Urinary bladder (tissue), 4 donors: Measurements from ENCODE around the gene VKORC1L1. TPM values are rescaled to one million over a fixed set of nuclear protein-coding genes. Genes with fewer than 3 reads are reported as not detected.
"Not testable (repeated sequence)": the region's sequence is repeated elsewhere in the genome, so short reads cannot be mapped to it uniquely, and the experiment has no call there.

Experiments
- DNase-seq: peaks from one replicate; pipeline ENCODE4 v3.0.0-alpha.2; 2015; ENCODE audit errors: extremely low spot score
- H3K27ac ChIP-seq: one replicate; pipeline ENCODE4 v1.5.1; 2013; ENCODE audit warnings: low read depth, mild to moderate bottlenecking, moderate library complexity
- H3K36me3 ChIP-seq: one replicate; pipeline ENCODE4 v1.6.1; 2013; ENCODE audit warnings: mild to moderate bottlenecking, moderate library complexity; ENCODE audit not compliant: insufficient read depth
- H3K4me1 ChIP-seq: one replicate; pipeline ENCODE4 v1.6.1; 2013; ENCODE audit warnings: mild to moderate bottlenecking, moderate library complexity; ENCODE audit not compliant: insufficient read depth
- H3K4me3 ChIP-seq: one replicate; pipeline ENCODE4 v1.5.1; 2013; ENCODE audit warnings: low read depth, low read length
- WGBS: extraction: QIAGEN DNeasy Blood & Tissue Kit; methylation state at CpG from one replicate; pipeline ENCODE4 v1.1.7; 2013; 5-methylcytosine and 5-hydroxymethylcytosine counted together
- polyA plus RNA-seq: library from polyadenylated mRNA; stranded (reverse); fragments of 200-250 nt; gene quantifications from one replicate; pipeline ENCODE4 v1.2.3, GENCODE V29; 2013
- total RNA-seq: library from RNA; depleted of rRNA; stranded (reverse); fragments of >200 nt; gene quantifications from one replicate; pipeline ENCODE4 v1.2.3, GENCODE V29; 2014
- donor health status: healthy with polysubstance abuse.
- donor health status: healthy.

VKORC1L1 gene
- total and polyA plus RNA-seq, 2 donors = 18.7 to 24.0 TPM

DNA sequence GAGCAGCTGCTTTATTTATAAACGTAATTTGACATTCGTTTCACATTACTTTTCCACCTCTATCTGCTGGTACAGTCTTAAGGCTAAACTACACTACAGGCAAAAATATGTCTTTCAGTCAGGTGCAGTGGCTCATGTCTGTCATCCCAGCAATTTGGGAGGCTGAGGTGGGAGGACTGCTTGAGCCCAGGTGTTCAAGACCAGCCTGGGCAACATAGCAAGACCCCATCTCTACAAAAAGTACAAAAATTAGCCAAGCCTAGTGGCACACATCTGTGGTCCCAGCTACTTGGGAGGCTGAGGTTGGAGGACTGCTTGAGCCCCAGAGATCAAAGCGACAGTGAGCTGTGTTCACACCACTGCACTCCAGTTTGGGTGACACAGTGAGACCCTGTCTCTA is 91.8 kb downstream of the VKORC1L1 start:
- not testable (repeated sequence) for H3K4me1 ChIP-seq, H3K27ac ChIP-seq, DNase-seq, H3K36me3 ChIP-seq, H3K4me3 ChIP-seq
- WGBS = 85% methylated on average over 3 of the region's 3 CpGs

DNA sequence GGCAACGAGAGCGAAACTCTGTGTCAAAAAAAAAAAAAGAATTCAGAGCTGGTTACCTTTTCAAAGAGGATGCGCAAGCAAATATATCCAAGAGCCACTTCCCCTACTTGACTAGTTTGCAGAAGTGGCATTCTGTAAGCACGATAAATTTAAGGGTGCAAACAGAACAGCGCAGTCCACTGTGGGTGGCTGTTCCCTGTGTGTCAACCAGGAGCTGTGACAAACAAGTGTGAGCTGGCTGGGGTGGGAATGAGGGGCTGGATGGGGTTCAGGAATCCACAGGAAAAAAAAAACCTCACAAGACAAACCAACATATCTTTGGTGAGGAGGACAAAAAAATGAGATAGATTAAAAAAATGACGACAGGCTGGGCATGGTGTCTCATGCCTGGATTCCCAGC is 93.3 kb downstream of the VKORC1L1 start:
- Histone ChIP-seq H3K4me1 (no peaks in the 10 kb centered on the region), H3K36me3 (peaks cover 8% of the 10 kb centered on the region), H3K4me3 (no peak overlapping the region), H3K27ac (no peak overlapping the region)
- 96% methylated on average over 6 of the region's 6 CpGs for WGBS
- DNase-seq = no peak

DNA sequence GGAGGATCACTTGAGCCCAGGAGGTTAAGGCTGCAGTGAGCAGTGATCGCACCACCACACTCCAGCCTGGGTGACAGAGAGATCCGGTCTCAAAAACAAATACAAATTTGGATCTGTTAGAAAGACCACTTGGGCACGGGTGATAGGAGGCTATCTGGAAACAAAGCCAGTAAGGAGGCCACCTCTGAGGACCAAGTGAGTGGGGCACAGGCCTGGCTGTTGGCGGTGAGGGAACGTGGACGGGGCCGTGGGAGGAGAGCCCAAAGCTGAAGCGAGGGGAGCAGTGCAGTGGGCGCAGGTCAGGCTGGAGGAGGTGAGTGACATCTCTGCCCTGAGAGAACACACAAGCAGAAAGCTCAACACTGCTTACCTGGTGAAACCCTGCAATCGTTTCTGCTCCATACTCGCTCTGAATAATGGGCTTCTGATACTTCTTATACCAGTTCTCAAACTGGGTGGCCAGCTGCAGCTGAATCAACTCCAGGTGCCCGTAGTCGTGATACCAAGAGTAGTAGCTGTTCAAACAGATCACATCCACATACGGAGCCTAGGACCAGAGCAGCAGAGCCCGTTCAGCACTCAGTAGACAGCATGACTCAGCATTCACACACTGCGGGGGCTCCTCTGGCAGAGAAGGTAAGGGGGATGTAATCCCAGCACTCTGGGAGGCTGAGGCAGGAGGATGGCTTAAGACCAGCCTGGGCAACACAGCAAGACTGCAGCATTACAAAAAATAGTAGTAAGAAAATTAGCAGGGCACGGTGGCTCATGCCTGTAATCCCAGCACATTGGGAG is 94.7 kb downstream of the VKORC1L1 start:
- H3K27ac ChIP-seq = no peak overlapping the region
- no peak for DNase-seq
- WGBS = 94% methylated on average over 17 of the region's 17 CpGs
- no peaks in the 10 kb centered on the region for H3K4me1 ChIP-seq
- peaks cover 5% of the 10 kb centered on the region for H3K36me3 ChIP-seq
- H3K4me3 ChIP-seq = no peak overlapping the region

DNA sequence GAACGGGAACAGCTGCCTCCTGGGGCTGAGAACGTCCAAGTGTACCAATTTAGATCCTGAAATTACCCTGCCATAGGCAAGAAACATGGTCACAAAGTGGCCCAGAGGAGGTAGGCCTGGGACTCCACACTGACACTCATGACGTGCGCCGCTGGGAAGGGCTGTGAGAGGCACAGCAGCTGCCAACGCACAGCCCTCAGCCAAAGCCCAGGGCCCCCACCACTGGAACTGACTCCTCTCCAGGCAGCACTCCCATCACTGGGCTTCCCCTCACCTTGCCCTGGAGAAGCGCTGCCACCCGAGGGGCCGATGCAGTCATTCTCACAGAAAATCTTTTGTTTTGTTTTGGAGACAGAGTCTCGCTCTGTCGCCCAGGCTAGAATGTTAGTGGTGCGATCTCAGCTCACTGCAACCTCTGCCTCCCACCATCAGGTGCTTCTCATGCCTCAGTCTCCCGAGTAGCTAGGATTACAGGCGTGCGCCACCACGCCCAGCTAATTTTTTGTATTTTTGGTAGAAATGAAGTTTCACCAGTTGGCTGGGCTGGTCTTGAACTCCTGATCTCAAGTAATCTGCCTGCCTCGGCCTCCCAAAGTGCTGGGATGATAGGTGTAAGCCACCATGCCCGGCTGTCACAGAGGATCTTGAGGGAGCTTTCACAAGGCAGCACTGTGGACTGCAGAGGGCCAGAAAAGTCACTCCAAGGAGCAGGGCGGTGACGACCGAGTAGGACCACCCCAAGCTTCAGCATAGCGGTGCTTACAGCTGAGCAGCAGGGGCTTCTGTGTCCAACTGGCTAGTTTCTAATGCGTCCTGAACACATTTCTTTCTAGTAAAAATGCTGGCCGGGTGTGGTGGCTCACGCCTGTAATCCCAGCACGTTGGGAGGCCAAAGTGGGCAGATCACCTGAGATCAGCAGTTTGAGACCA is 95.6 kb downstream of the VKORC1L1 start:
- Histone ChIP-seq H3K4me3 (no peak overlapping the region), H3K27ac (no peak overlapping the region), H3K36me3 (peaks cover 5% of the 10 kb centered on the region), H3K4me1 (no peaks in the 10 kb centered on the region)
- 94% methylated on average over 26 of the region's 26 CpGs for WGBS
- no peak for DNase-seq

DNA sequence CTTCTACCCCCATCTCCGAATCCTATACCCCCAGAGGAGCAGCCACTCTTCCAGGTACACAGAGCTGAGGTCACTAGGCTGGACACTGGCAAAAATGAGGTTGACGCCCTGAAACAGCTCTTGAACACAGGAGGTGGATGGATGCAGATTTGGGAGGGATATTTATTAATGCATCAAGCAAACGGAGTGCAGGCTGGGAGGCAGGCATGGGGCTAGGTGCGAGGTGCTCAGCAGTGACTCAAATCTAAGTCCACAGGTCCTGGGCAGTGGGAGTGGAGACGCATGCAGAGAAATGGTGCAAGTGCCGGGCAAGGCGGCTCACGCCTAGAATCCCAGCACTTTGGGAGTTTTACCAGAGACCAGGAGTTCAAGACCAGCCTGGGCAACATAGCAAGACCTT is 98.1 kb downstream of the VKORC1L1 start:
- H3K4me3 ChIP-seq = no peak overlapping the region
- WGBS = 96% methylated on average over 8 of the region's 8 CpGs
- peaks cover 8% of the 10 kb centered on the region for H3K36me3 ChIP-seq
- H3K4me1 ChIP-seq = no peaks in the 10 kb centered on the region
- H3K27ac ChIP-seq = no peak overlapping the region
- DNase-seq = no peak

DNA sequence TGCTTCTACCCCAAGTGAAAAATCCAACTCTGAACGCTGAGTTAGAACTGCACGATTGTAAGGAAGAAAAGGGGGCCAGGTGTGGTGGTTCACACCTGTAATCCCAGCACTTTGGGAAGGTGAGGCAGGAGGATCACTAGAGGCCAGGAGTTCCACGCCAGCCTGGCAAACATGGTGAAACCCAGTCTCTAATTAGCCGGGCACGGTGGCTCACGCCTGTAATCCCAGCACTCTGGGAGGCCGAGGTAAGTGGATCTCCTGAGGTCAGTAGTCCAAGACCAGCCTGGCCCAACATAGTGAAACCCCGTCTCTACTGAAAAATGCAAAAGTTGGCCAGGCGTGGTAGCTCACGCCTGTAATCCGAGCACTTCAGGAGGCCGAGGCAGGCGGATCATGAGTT is 100.1 kb downstream of the VKORC1L1 start:
- Histone ChIP-seq H3K27ac (no peak overlapping the region), H3K36me3 (peaks cover 5% of the 10 kb centered on the region), H3K4me1 (no peaks in the 10 kb centered on the region), H3K4me3 (no peak overlapping the region)
- 96% methylated on average over 13 of the region's 13 CpGs for WGBS
- no peak for DNase-seq

DNA sequence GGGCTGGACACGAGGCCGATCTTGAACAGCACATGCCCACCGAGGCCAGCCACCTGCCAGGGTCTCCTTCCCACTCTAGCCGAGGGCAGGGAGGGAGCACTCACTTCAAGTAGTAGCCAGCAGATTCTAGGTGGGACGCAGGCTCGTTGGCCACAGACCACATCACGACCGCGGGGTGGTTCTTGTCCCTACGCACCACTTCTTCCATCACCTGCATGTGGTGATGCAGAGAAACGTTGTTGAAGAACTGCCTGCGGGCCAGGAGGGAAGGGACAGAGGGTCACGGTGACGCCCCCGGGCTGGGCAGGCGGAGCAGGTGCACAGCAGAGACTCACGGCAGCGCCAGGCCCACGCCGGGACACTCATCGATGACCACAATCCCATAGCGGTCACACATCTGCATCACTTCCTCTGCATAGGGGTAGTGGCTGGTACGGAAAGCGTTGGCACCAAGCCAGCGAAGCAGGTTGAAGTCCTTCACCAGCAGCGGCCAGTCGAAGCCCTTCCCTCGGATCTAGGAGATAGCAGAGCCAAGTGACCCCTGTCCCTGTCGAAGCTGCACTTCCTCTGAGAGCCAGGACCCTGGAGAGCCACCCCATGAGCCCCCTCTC is 101.4 kb downstream of the VKORC1L1 start:
- Histone ChIP-seq H3K4me1 (no peaks in the 10 kb centered on the region), H3K27ac (no peak overlapping the region), H3K36me3 (peaks cover 5% of the 10 kb centered on the region), H3K4me3 (no peak overlapping the region)
- WGBS = 93% methylated on average over 29 of the region's 29 CpGs
- DNase-seq = no peak

DNA sequence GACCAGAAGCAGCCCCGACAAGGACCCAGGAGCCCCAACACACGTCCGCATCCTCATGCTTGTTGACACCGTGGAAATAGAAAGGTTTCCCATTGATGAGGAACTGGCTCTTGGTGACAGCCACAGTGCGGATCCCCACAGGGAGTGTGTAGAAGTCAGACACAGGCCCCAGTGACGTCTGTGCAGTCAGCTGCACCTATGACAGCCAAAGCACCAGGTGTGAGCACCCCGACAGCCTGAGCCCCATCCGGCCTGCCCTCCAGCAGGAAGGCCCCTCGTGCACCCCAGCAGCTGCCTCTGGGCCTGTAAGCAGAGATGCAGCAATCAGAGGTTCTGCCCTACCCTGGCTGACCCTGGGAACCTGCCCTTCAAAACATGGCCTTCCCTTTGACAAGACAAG is 102.0 kb downstream of the VKORC1L1 start:
- Histone ChIP-seq H3K27ac (no peak overlapping the region), H3K4me3 (no peak overlapping the region), H3K4me1 (no peaks in the 10 kb centered on the region), H3K36me3 (peaks cover 3% of the 10 kb centered on the region)
- DNase-seq = no peak
- WGBS = 81% methylated on average over 9 of the region's 9 CpGs

DNA sequence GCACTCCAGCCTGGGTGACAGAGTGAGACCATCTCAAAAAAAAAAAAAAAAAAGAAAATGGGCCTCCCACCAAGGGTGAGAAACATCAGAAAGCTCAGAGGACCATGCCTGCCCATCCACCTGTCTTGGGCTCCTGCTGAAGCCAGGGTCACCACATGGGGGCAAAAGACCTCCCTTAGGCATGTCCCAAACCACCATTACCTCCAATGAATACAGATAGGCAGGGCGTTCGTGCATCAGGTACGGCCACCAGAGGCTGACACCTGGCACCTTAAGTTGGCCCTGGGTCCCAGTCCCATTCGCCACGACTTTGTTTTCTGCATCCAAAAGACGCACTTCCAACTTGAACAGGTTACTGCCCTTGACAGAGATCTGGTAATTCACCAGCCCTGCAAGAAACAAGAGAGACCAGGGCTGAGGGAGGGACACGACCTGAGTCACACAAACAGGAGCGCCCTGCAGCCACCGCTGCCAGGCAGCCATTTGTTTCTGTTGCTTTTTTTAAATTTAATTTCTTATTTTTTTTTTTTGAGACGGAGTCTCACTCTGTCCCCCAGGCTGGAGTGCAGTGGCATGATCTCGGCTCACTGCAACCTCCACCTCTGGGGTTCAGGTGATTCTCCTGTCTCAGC is 103.1 kb downstream of the VKORC1L1 start:
- Histone ChIP-seq H3K4me3 (no peak overlapping the region), H3K27ac (no peak overlapping the region), H3K4me1 (no peaks in the 10 kb centered on the region), H3K36me3 (peaks cover 2% of the 10 kb centered on the region)
- 95% methylated on average over 11 of the region's 11 CpGs for WGBS
- DNase-seq = no peak

DNA sequence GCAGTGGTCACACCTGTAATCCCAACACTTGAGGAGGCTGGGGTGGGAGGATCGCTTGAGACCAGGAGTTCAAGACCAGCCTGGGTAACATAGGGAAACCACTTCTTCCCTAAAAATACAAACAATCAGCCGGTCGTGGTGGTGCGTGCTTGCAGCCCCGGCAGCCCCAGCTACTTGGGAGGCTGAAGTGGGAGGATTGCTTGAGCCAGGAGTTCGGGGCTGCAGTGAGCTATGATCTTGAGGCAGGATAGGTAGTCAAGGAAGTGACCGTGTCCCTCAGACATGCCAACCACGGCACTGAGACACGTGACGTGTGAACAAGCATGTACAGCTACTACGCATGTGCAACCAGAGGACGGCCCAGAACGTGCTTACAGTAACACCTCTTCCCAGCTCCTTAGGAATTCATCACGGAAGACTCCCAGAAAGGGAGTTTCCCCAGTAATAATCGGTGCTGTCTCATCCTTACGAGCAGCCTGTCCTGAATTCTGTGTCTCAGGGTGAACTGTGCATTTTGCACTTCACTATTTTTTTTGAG is 103.9 kb downstream of the VKORC1L1 start:
- 94% methylated on average over 16 of the region's 16 CpGs for WGBS
- peaks cover 2% of the 10 kb centered on the region for H3K36me3 ChIP-seq
- H3K4me1 ChIP-seq = no peaks in the 10 kb centered on the region
- no peak overlapping the region for H3K4me3 ChIP-seq
- no peak for DNase-seq
- H3K27ac ChIP-seq = no peak overlapping the region

DNA sequence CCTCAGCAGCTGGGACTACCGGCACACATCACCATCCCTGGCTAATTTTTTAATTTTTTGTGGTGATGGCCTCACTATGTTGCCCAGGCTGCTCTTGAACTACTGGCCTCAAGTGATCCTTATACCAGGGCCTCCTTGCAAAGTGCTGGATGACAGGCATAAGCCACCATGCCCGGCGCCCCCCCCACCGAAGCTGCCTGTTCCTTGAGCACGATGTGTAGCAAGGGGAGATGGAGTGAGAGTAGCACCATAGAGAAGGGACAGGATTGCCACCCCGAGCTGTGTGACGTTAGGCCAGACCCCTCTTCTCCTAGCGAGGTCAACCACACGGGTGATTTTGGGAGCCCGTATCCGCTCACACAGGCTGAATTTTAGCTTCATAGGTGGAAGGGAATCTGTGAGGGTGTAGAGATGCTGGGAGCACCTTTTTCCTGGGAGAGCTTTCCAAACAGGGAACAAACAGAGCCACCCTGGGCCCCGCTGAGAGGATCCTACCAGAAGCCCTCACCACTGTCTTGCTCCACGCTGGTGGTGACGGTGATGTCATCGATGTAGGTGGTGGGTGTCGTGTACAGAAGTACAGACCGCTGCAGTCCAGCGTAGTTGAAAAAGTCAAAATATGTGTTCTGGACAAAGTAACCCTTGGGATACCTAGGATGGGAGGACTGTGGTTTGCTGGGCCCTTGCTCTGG is 106.2 kb downstream of the VKORC1L1 start:
- H3K4me1 ChIP-seq = no peaks in the 10 kb centered on the region
- H3K4me3 ChIP-seq = no peak overlapping the region
- no peak for DNase-seq
- 93% methylated on average over 18 of the region's 18 CpGs for WGBS
- H3K36me3 ChIP-seq = no peaks in the 10 kb centered on the region
- H3K27ac ChIP-seq = no peak overlapping the region

DNA sequence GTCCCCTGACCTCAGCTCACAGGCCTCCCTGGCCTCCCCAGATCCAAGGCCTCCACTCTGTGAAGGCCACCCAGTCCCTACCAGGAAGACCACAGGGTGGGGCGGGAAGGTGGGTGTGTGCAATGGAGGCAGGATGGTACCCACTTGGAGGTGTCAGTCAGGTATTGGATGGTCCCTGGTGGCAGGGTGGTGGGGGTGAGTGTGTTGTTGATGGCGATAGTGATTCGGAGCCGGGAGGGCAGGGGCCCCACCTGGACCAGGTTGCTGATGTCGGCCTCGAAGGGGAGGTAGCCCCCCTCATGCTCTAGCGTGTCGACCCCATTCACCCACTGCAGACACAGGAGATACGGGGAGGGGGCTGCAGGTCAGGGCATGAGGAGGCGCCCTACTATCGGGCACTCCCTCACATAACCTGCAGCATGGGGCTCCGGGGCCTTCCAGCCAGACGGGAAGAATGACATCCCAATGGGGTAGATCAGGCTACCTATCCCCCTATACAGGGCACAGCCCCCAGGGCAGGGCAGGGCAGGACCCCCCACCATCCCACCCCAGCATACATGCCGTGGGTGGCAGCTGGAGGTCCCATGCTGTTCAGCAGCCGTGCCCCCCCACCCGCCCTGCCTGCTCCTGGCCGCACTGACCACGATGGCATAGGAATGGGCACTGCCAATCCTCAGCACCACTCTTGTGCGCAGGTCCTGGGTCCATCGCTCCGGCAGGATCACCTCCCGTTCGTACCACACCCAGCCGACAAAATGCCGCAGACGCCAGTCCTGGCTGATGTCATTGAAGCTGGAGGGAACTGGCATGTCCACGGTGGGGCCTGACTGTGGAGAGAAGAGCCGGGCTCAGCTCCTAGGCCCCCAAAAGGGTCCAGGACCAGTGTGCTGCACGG is 107.0 kb downstream of the VKORC1L1 start:
- WGBS = 91% methylated on average over 29 of the region's 29 CpGs
- Histone ChIP-seq H3K4me1 (no peaks in the 10 kb centered on the region), H3K4me3 (no peak overlapping the region), H3K27ac (no peak overlapping the region), H3K36me3 (no peaks in the 10 kb centered on the region)
- no peak for DNase-seq
